Left lung (tissue), 14 donors: ENCODE results near the gene GSX2. TPM values are rescaled to one million over a fixed set of nuclear protein-coding genes. Genes with fewer than 3 reads are reported as not detected.
"Not testable (repeated sequence)": the region's sequence is repeated elsewhere in the genome, so short reads cannot be mapped to it uniquely, and the experiment has no call there.

Source experiments
- ATAC-seq: fragments of 200-7000 bp; cut with Tn5 transposase; one replicate; pipeline ENCODE4 v1.9.1; 2020; ENCODE audit warnings: moderate library complexity
- DNase-seq, 4 donors: peaks; one replicate each; pipeline ENCODE4 v3.0.0-alpha.2; 2013 to 2020
- H3K27ac ChIP-seq, 2 donors: fragments of 200-600 bp; sonication (generic) in 1 of 2; one replicate each; pipeline versions ENCODE4 v1.5.0 to v1.8.0; 2020 to 2021
- H3K27me3 ChIP-seq, 2 donors: fragments of 200-600 bp; sonication (generic) in 1 of 2; one replicate each; pipeline versions ENCODE4 v1.5.0 to v1.8.0; 2020 to 2021
- H3K36me3 ChIP-seq, 2 donors: fragments of 200-600 bp; sonication (generic) in 1 of 2; one replicate each; pipeline versions ENCODE4 v1.5.0 to v1.8.0; 2020 to 2021
- H3K4me1 ChIP-seq, 2 donors: fragments of 200-600 bp; one replicate each; pipeline ENCODE4 v1.8.0; 2021
- H3K4me3 ChIP-seq, 2 donors: fragments of 200-600 bp; sonication (generic) in 1 of 2; one replicate each; pipeline versions ENCODE4 v1.5.0 to v1.8.0; 2020 to 2021; ENCODE audit warnings: mild to moderate bottlenecking in 1 of 2
- H3K9me3 ChIP-seq, 2 donors: fragments of 200-600 bp; sonication (generic) in 1 of 2; one replicate each; pipeline versions ENCODE4 v1.5.0 to v1.8.0; 2020 to 2021
- intact Hi-C, 2 donors: fragments of 100-400 bp; cut with DNase I; formaldehyde crosslinking; loops; one replicate each; pipeline versions ENCODE4 v1.11.2 to v1.14.2; 2022
- long read RNA-seq, 12 donors: library from polyadenylated mRNA in 2 of 12; unstranded in 2 of 12; transcript quantifications; one replicate each; pipeline ENCODE4 v2.0.0 and lab custom pipeline, GENCODE V29; 2019 to 2026
- polyA plus RNA-seq, 6 donors: library from polyadenylated mRNA; unstranded; fragments of 120-200 nt; gene quantifications; one replicate each; pipeline ENCODE4 v1.2.1, GENCODE V29; 2013; ENCODE audit not compliant: insufficient read length in 6 of 6
- total RNA-seq, 2 donors: library from RNA; stranded (reverse); fragmentation: NEBNext Ultra II Directional; extraction: Animal tissue kit (Norgen Biotek cat#: 25700); gene quantifications; one replicate each; pipeline ENCODE4 v1.2.1, GENCODE V29; 2021
- TF ChIP-seq, protein P1 (sequence below), 2 donors: fragments of 200-600 bp; sonication (generic) in 1 of 2; IDR thresholded peaks; one replicate each; pipeline versions ENCODE4 v1.5.0 to v1.8.0; 2021; ENCODE audit warnings: antibody characterized with exemption in 2 of 2
- donor health status: DM: no; HTN: yes; CAD: no.
- donor health status: DM: no; HTN: no; CAD: no.

The GSX2 gene
- not detected for total RNA-seq
- polyA plus RNA-seq, result not detected
- long read RNA-seq, donor 1, result 0 reads
- long read RNA-seq, donor 2, result 0 reads
- long read RNA-seq, donor 3, result 0 reads
- long read RNA-seq, donor 4, result 0 reads
- long read RNA-seq, donor 5, result 0 reads
- long read RNA-seq, donor 6, result 0 reads
- long read RNA-seq, donor 7, result 0 reads
- long read RNA-seq, donor 8, result 0 reads
- long read RNA-seq, donor 9, result 0 reads
- long read RNA-seq, donor 10, result 0 reads
- long read RNA-seq, donor 11, result 0 reads
- long read RNA-seq, donor 12, result 0 reads

DNA sequence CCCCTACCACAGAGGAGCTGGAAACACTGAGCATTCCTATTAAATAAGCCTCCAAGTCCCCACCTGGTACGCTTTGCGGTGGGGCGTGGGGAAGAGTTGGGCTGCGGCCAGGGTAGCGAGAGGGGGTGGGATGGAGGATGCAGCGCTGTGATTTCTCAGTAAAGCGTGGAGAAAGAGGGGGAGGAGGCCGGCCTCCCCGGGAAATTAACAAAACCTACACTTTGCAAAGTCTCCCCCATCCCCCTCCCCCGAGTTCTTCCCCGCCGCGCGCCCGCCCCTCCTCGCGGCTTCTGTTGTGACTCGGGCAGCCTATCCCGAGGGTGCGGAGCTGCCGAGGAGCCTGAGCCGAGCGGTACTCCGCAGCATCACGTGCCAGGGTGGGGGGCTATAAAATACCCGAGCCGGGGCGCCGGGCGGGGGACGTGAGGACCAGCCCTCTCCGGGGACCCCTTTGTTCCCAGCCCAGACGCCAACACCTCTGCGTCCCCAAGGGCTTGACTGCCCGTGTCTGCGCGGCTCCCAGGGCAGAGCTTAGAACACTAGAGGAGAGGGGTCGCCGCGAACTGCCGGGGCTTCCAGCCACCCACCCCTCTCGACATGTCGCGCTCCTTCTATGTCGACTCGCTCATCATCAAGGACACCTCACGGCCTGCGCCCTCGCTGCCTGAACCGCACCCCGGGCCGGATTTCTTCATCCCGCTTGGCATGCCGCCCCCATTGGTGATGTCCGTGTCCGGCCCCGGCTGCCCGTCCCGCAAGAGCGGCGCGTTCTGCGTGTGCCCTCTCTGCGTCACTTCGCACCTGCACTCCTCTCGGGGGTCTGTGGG is at the start of gene GSX2:
TSS of gene GSX2 (plus strand) at position 416 of the 827 bp plus-strand sequence. CDS start at position 598, 182 bp downstream.
- TF ChIP-seq, protein P1, sequence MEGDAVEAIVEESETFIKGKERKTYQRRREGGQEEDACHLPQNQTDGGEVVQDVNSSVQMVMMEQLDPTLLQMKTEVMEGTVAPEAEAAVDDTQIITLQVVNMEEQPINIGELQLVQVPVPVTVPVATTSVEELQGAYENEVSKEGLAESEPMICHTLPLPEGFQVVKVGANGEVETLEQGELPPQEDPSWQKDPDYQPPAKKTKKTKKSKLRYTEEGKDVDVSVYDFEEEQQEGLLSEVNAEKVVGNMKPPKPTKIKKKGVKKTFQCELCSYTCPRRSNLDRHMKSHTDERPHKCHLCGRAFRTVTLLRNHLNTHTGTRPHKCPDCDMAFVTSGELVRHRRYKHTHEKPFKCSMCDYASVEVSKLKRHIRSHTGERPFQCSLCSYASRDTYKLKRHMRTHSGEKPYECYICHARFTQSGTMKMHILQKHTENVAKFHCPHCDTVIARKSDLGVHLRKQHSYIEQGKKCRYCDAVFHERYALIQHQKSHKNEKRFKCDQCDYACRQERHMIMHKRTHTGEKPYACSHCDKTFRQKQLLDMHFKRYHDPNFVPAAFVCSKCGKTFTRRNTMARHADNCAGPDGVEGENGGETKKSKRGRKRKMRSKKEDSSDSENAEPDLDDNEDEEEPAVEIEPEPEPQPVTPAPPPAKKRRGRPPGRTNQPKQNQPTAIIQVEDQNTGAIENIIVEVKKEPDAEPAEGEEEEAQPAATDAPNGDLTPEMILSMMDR (IDR thresholded peaks at IDR 0.05), result no peak
- ATAC-seq (no peak), DNase-seq (no peak)
- no peaks in the 10 kb centered on the region for H3K36me3 ChIP-seq
- no peak within 1 kb of the TSS for H3K4me3 ChIP-seq
- peaks cover 98 to 100% of the 10 kb centered on the region in 2 donors for H3K27me3 ChIP-seq
- peaks cover 12 to 30% of the 10 kb centered on the region in 2 donors for H3K4me1 ChIP-seq
- H3K9me3 ChIP-seq, result no peaks in the 10 kb centered on the region
- no peak within 1 kb of the TSS for H3K27ac ChIP-seq
- intact Hi-C loops, result no loop called here

- TF ChIP-seq, protein P1 (IDR thresholded peaks at IDR 0.05), result no peak
- ATAC-seq (no peak), DNase-seq (no peak)
- no peak overlapping the region for H3K4me3 ChIP-seq
- H3K9me3 ChIP-seq, result no peaks in the 10 kb centered on the region
- peaks cover 0 to 35% of the 10 kb centered on the region in 2 donors for H3K4me1 ChIP-seq
- no peaks in the 10 kb centered on the region for H3K27me3 ChIP-seq
- no peak overlapping the region for H3K27ac ChIP-seq
- peaks cover 0 to 12% of the 10 kb centered on the region in 2 donors for H3K36me3 ChIP-seq
- intact Hi-C loops, result no loop called here
These were observed 49.6 kb upstream of the GSX2 start for GRCh38 chr4:54050214-54050904.

- ATAC-seq, H3K27me3 ChIP-seq, H3K27ac ChIP-seq, H3K36me3 ChIP-seq, H3K9me3 ChIP-seq, intact Hi-C loops, H3K4me3 ChIP-seq: not testable (repeated sequence)
- peak in 1 of 4 donors; percentile 75 for DNase-seq
- H3K4me1 ChIP-seq, result peaks cover 0 to 55% of the 10 kb centered on the region in 2 donors
These were observed 46.6 kb upstream of the GSX2 start for GRCh38 chr4:54053322-54053721.

DNA sequence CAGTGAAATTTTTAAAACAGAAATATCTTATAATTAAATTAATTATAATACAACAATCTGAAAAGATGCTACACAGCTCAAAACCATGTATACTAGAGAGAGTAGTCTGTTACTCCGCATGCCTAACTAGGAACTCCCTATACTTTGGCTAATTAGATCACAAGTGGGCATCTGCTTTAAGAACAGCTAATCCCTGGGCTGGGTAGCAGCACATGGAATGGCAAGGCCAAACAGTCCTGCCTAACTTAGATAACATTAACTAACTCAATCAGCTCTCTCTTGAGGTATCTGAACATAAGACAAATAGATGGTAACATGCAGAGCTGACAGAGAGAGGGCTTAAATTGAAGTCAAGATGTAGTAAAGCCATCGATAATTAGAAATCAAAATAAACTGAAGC is 45.5 kb upstream of the GSX2 start:
- Histone ChIP-seq H3K27ac (no peak overlapping the region), H3K9me3 (no peaks in the 10 kb centered on the region), H3K4me3 (no peak overlapping the region), H3K36me3 (no peaks in the 10 kb centered on the region), H3K27me3 (no peaks in the 10 kb centered on the region), H3K4me1 (peaks cover 0 to 65% of the 10 kb centered on the region in 2 donors)
- TF ChIP-seq, protein P1 (IDR thresholded peaks at IDR 0.05), result no peak
- intact Hi-C loops, result no loop called here
- ATAC-seq (no peak), DNase-seq (no peak)

DNA sequence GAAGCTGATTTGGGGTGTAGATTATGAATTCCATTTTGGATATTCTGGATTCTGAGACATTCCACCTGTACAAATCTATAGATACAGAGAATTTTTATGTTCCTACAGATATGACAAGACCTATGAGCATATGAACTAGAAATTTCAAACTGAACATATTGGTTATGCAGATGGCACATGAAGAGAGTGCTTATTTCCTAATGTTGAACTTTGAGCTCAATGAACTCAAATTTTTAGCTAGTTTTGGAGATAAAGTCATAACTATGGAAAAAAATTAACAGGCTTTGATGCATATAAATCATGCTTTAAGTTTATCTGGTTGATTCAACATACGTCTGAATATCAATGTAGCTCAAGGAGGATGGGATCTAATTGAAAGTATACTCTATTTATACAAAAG is 44.5 kb upstream of the GSX2 start:
- intact Hi-C loops, result no loop called here
- Histone ChIP-seq H3K4me3 (no peak overlapping the region), H3K27ac (no peak overlapping the region), H3K4me1 (peaks cover 0 to 73% of the 10 kb centered on the region in 2 donors), H3K36me3 (no peaks in the 10 kb centered on the region), H3K9me3 (no peaks in the 10 kb centered on the region), H3K27me3 (no peaks in the 10 kb centered on the region)
- TF ChIP-seq, protein P1 (IDR thresholded peaks at IDR 0.05), result no peak
- ATAC-seq (no peak), DNase-seq (no peak)
